ENCODE measurements around the gene CCDC117.

DNA sequence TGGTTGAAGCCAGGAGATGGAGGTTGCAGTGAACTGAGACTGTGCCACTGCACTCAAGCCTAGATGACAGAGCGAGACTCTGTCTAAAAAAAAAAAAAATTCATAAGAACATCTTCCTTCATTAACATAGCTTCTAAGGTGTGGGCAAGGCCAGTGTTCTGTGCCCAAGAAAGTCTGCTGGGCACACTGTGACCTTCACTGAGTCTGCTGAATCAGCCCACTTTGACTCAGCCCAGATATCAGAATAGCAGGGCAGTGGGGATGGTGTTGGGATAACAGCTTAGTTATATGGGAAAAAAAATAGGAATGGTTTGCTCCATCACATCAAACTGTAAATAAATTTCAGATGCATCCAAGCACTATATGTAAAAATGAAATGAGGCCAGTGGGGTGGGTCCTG, 60.2 kb downstream of the CCDC117 start:
- TF ChIP-seq ZBTB7A (IDR thresholded peaks at IDR 0.05; ENCODE audit: low read depth), result no peak
- TF ChIP-seq, protein P1, sequence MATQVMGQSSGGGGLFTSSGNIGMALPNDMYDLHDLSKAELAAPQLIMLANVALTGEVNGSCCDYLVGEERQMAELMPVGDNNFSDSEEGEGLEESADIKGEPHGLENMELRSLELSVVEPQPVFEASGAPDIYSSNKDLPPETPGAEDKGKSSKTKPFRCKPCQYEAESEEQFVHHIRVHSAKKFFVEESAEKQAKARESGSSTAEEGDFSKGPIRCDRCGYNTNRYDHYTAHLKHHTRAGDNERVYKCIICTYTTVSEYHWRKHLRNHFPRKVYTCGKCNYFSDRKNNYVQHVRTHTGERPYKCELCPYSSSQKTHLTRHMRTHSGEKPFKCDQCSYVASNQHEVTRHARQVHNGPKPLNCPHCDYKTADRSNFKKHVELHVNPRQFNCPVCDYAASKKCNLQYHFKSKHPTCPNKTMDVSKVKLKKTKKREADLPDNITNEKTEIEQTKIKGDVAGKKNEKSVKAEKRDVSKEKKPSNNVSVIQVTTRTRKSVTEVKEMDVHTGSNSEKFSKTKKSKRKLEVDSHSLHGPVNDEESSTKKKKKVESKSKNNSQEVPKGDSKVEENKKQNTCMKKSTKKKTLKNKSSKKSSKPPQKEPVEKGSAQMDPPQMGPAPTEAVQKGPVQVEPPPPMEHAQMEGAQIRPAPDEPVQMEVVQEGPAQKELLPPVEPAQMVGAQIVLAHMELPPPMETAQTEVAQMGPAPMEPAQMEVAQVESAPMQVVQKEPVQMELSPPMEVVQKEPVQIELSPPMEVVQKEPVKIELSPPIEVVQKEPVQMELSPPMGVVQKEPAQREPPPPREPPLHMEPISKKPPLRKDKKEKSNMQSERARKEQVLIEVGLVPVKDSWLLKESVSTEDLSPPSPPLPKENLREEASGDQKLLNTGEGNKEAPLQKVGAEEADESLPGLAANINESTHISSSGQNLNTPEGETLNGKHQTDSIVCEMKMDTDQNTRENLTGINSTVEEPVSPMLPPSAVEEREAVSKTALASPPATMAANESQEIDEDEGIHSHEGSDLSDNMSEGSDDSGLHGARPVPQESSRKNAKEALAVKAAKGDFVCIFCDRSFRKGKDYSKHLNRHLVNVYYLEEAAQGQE (IDR thresholded peaks at IDR 0.05; ENCODE audit: low read depth), result no peak
- no peak for TF ChIP-seq CEBPB (IDR thresholded peaks at IDR 0.05)
- no peak for TF ChIP-seq RAD21 (IDR thresholded peaks at IDR 0.05; ENCODE audit: low read depth)
- TF ChIP-seq, protein P2, sequence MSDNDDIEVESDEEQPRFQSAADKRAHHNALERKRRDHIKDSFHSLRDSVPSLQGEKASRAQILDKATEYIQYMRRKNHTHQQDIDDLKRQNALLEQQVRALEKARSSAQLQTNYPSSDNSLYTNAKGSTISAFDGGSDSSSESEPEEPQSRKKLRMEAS (IDR thresholded peaks at IDR 0.05), result no peak
- no peak for TF ChIP-seq EGR1 (IDR thresholded peaks at IDR 0.05)
- no peak for TF ChIP-seq FOXM1 (IDR thresholded peaks at IDR 0.05; ENCODE audit: borderline replicate concordance, low read depth)
